ENCODE data around the gene CPXM2.

DNA sequence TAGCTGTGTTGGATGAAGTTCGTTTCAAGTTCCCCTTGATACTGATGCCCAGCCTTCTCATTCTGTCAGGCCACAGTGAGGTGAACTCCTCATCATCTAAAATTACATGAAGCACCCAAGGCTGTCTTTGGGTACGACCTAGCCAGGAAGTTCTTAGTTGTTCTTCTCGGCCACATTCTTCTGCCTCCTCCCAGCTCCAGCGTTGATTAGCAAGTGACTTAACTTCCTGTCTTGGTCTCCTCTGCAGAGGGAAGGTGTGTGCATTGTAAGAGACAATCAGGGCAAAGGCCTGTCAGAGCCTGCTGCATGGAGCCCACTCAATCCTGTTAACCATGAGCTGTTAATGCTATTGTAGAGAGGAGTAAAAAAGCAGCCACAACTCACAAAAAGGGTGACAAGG lies 43.2 kb upstream of the CPXM2 start:
- TF ChIP-seq POLR2A (IDR thresholded peaks at IDR 0.05): no peak
- TF ChIP-seq, protein P1, sequence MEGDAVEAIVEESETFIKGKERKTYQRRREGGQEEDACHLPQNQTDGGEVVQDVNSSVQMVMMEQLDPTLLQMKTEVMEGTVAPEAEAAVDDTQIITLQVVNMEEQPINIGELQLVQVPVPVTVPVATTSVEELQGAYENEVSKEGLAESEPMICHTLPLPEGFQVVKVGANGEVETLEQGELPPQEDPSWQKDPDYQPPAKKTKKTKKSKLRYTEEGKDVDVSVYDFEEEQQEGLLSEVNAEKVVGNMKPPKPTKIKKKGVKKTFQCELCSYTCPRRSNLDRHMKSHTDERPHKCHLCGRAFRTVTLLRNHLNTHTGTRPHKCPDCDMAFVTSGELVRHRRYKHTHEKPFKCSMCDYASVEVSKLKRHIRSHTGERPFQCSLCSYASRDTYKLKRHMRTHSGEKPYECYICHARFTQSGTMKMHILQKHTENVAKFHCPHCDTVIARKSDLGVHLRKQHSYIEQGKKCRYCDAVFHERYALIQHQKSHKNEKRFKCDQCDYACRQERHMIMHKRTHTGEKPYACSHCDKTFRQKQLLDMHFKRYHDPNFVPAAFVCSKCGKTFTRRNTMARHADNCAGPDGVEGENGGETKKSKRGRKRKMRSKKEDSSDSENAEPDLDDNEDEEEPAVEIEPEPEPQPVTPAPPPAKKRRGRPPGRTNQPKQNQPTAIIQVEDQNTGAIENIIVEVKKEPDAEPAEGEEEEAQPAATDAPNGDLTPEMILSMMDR (IDR thresholded peaks at IDR 0.05): no peak
- TF ChIP-seq POLR2AphosphoS5 (IDR thresholded peaks at IDR 0.05; ENCODE audit: insufficient read depth in 1 of 2, low read depth in 1 of 2): no peak
